Prostate gland (tissue), 2 donors: ENCODE results near the gene RAB35. TPM values are rescaled to one million over a fixed set of nuclear protein-coding genes. Genes with fewer than 3 reads are reported as not detected.

ENCODE experiments used
- DNase-seq: peaks from one replicate; pipeline ENCODE4 v3.0.0-alpha.2; 2019; ENCODE audit warnings: low spot score
- H3K27ac ChIP-seq, 2 donors: fragments of 200-600 bp; sonication (generic); 2 replicates each; pipeline ENCODE4 v1.5.1; 2017 to 2019
- H3K27me3 ChIP-seq: fragments of 200-600 bp; sonication (generic); replicated peaks from 2 replicates; pipeline ENCODE4 v1.5.1; 2019; ENCODE audit not compliant: insufficient read depth
- H3K36me3 ChIP-seq, 2 donors: fragments of 200-600 bp; sonication (generic); 1 replicate in 1 of 2; 2 replicates in 1 of 2; pipeline versions ENCODE4 v1.5.1 to v1.8.1; 2017 to 2019
- H3K4me1 ChIP-seq: fragments of 200-600 bp; sonication (generic); replicated peaks from 2 replicates; pipeline ENCODE4 v1.5.1; 2019
- H3K4me3 ChIP-seq, 2 donors: fragments of 200-600 bp; sonication (generic); 2 replicates each; pipeline ENCODE4 v1.5.1; 2017 to 2019
- H3K9me3 ChIP-seq: fragments of 200-600 bp; sonication (generic); 2 replicates; pipeline ENCODE4 v1.5.1; 2017
- CTCF ChIP-seq, 4 experiments: fragments of 200-600 bp in 2 of 4; fragments of 450-650 bp in 2 of 4; sonication (generic) in 2 of 4; IDR thresholded peaks; 1 replicate in 3 of 4; 2 replicates in 1 of 4; pipeline ENCODE4 v1.5.1; 2016 to 2019; ENCODE audit warnings: antibody characterized with exemption in 4 of 4, mild to moderate bottlenecking in 2 of 4, moderate library complexity in 2 of 4
- POLR2A ChIP-seq: fragments of 450-650 bp; IDR thresholded peaks from one replicate; pipeline ENCODE4 v1.6.1; 2016; ENCODE audit warnings: antibody characterized with exemption, mild to moderate bottlenecking
- POLR2AphosphoS5 ChIP-seq: sonication (generic); formaldehyde crosslinking; IDR thresholded peaks from one replicate; pipeline ENCODE4 v1.6.1; 2017; ENCODE audit warnings: antibody characterized with exemption
- WGBS: methylation state at CpG from one replicate; pipeline ENCODE4 v1.1.5; 2018; 5-methylcytosine and 5-hydroxymethylcytosine counted together
- intact Hi-C: fragments of 100-400 bp; cut with DNase I; formaldehyde crosslinking; loops from one replicate; pipeline ENCODE4 v1.14.2; 2022
- total RNA-seq, 2 donors: library from RNA; depleted of rRNA; stranded (reverse); fragments of >200 nt; gene quantifications; one replicate each; pipeline ENCODE4 v1.1.0, GENCODE V29; 2016

Gene RAB35
- total RNA-seq, 2 donors from 2014 or later = 26.6 to 41.1 TPM

DNA sequence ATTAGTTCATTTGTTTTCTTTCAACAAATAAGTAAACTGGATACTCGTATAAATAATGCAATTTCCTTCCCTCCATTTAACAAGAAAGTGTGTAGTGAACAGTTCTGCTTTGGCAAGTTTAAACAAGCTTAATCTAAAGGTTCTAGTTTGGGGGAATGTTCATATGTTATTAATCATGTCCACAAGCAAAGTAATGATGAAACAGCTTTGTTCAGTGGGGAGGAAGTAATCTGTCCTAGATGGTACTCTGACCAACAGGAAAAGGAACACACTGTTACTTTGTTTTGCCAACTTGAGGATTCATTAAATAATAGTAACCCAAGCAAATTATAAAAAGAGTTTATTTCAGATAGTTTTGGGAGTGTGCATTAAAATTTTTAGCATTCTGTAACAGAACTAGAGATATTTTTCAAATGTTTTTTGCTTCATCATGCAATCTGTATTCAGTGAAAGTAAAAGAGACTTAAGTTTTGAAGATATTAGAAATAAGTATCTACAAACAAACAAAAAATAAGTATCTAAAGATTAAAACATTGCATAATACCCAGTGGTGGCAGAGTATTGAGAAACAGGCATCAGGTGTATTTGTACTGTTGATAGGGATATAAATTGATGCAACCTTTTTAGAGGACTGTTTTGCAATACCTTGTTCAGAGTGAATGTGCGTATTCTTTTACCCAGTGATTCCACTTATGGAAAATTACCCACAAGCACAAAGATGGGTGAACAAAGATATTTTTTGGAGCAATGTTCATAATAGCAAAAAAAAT, 61.1 kb downstream of the RAB35 start:
- 50% methylated on average over 2 of the region's 2 CpGs for WGBS
- Histone ChIP-seq H3K36me3 (no peaks in the 10 kb centered on the region), H3K27me3 (no peaks in the 10 kb centered on the region), H3K9me3 (no peaks in the 10 kb centered on the region), H3K27ac (no peak overlapping the region), H3K4me3 (no peak overlapping the region), H3K4me1 (no peaks in the 10 kb centered on the region)
- intact Hi-C loops = no loop called here
- DNase-seq = no peak
- no peak for TF ChIP-seq POLR2AphosphoS5
- TF ChIP-seq POLR2A = no peak
- no peak for TF ChIP-seq CTCF (IDR thresholded peaks at IDR 0.05)

- 93% methylated on average over 4 of the region's 4 CpGs for WGBS
- no peak for DNase-seq
- intact Hi-C loops = no loop called here
- Histone ChIP-seq H3K4me1 (no peaks in the 10 kb centered on the region), H3K36me3 (no peaks in the 10 kb centered on the region), H3K27ac (no peak overlapping the region), H3K4me3 (no peak overlapping the region), H3K27me3 (no peaks in the 10 kb centered on the region), H3K9me3 (no peaks in the 10 kb centered on the region)
- no peak for TF ChIP-seq CTCF (IDR thresholded peaks at IDR 0.05)
- TF ChIP-seq POLR2A = no peak
- TF ChIP-seq POLR2AphosphoS5 = no peak
Observed at GRCh38 chr12:120054293-120054692, 62.3 kb downstream of the RAB35 start.

- DNase-seq = no peak
- Histone ChIP-seq H3K4me3 (no peak overlapping the region), H3K36me3 (no peaks in the 10 kb centered on the region), H3K9me3 (no peaks in the 10 kb centered on the region), H3K4me1 (no peaks in the 10 kb centered on the region), H3K27me3 (no peaks in the 10 kb centered on the region), H3K27ac (no peak overlapping the region)
- TF ChIP-seq CTCF (IDR thresholded peaks at IDR 0.05) (no peak), POLR2A (no peak), POLR2AphosphoS5 (no peak)
- intact Hi-C loops = no loop called here
- 87% methylated on average over 3 of the region's 3 CpGs for WGBS
Observed at GRCh38 chr12:120051535-120051934, 65.0 kb downstream of the RAB35 start.

- Histone ChIP-seq H3K4me3 (no peak overlapping the region), H3K27me3 (no peaks in the 10 kb centered on the region), H3K9me3 (no peaks in the 10 kb centered on the region), H3K4me1 (no peaks in the 10 kb centered on the region), H3K27ac (no peak overlapping the region), H3K36me3 (no peaks in the 10 kb centered on the region)
- intact Hi-C loops = no loop called here
- 74% methylated on average over 6 of the region's 6 CpGs for WGBS
- no peak for TF ChIP-seq POLR2AphosphoS5
- no peak for TF ChIP-seq POLR2A
- TF ChIP-seq CTCF (IDR thresholded peaks at IDR 0.05) = no peak
- no peak for DNase-seq
Observed at GRCh38 chr12:120049426-120049825, 67.1 kb downstream of the RAB35 start.

GRCh38 chr12:120048263-120048662, 68.3 kb downstream of the RAB35 start:
- intact Hi-C loops = no loop called here
- no peaks in the 10 kb centered on the region for H3K36me3 ChIP-seq
- no peak overlapping the region for H3K4me3 ChIP-seq
- TF ChIP-seq POLR2AphosphoS5 = no peak
- no peak for TF ChIP-seq CTCF (IDR thresholded peaks at IDR 0.05)
- no peak for TF ChIP-seq POLR2A
- H3K27me3 ChIP-seq = no peaks in the 10 kb centered on the region
- no peak for DNase-seq
- H3K4me1 ChIP-seq = no peaks in the 10 kb centered on the region
- H3K27ac ChIP-seq = no peak overlapping the region
- H3K9me3 ChIP-seq = no peaks in the 10 kb centered on the region
